ENCODE data around the gene CCDC167. TPM values are rescaled to one million over a fixed set of nuclear protein-coding genes. Genes with fewer than 3 reads are reported as not detected.

The CCDC167 gene
- total and polyA plus RNA-seq, 2 donors (not counting 1 experiment from before 2014, with no cell fraction given) = 11.1 to 60.1 TPM

- H3K36me3 ChIP-seq (replicated peaks in 1 of 2; ENCODE audit: control extremely low read depth in 1 of 2, control insufficient read depth in 1 of 2, extremely low read depth in 1 of 2, insufficient read depth in 2 of 2, low read length in 1 of 2) = peaks cover 4 to 88% of the 10 kb centered on the region in 2 experiments
- ChIA-PET POLR2A (no interaction called here), CTCF (no interaction called here)
- no peak for ATAC-seq (ENCODE audit: low read depth)
- intact Hi-C loops (cut with micrococcal nuclease) = no loop called here
- H3K27ac ChIP-seq (ENCODE audit: low read length in 2 of 2) = no peak overlapping the region
- H3K27me3 ChIP-seq (replicated peaks in 1 of 4; ENCODE audit: control extremely low read depth in 1 of 4, control insufficient read depth in 3 of 4, insufficient read depth in 4 of 4, low read length in 3 of 4) = no peaks in the 10 kb centered on the region
- no peak overlapping the region for H3K4me2 ChIP-seq (replicated peaks; ENCODE audit: low read depth, low read length, poor library complexity, severe bottlenecking)
- no peak for TF ChIP-seq EZH2 (IDR thresholded peaks at IDR 0.05; ENCODE audit: borderline replicate concordance, insufficient read depth, low read depth, low read length, poor library complexity, severe bottlenecking)
- TF ChIP-seq, protein P1, sequence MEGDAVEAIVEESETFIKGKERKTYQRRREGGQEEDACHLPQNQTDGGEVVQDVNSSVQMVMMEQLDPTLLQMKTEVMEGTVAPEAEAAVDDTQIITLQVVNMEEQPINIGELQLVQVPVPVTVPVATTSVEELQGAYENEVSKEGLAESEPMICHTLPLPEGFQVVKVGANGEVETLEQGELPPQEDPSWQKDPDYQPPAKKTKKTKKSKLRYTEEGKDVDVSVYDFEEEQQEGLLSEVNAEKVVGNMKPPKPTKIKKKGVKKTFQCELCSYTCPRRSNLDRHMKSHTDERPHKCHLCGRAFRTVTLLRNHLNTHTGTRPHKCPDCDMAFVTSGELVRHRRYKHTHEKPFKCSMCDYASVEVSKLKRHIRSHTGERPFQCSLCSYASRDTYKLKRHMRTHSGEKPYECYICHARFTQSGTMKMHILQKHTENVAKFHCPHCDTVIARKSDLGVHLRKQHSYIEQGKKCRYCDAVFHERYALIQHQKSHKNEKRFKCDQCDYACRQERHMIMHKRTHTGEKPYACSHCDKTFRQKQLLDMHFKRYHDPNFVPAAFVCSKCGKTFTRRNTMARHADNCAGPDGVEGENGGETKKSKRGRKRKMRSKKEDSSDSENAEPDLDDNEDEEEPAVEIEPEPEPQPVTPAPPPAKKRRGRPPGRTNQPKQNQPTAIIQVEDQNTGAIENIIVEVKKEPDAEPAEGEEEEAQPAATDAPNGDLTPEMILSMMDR (IDR thresholded peaks at IDR 0.05) = no peak
- no peak overlapping the region for H2AFZ ChIP-seq (ENCODE audit: insufficient read depth, low read depth, low read length, poor library complexity, severe bottlenecking)
- no peaks in the 10 kb centered on the region for H3K9me3 Mint-ChIP-seq (ENCODE audit: insufficient read depth)
- no peak overlapping the region for H3K4me3 ChIP-seq (ENCODE audit: control extremely low read depth in 1 of 5, extremely low read depth in 1 of 5, insufficient read depth in 1 of 5, low read depth in 2 of 5, low read length in 4 of 5)
- H3K79me2 ChIP-seq (ENCODE audit: control insufficient read depth, insufficient read depth, low read length) = no peaks in the 10 kb centered on the region
- DNase-seq = no peak
- 100% methylated on average over 4 of the region's 4 CpGs for WGBS (ENCODE audit: insufficient coverage)
- no peaks in the 10 kb centered on the region for H3K4me1 Mint-ChIP-seq
- H3K27me3 Mint-ChIP-seq = no peaks in the 10 kb centered on the region
- no peaks in the 10 kb centered on the region for H4K20me1 ChIP-seq (ENCODE audit: control insufficient read depth, insufficient read depth, low read length, poor library complexity, severe bottlenecking)
- H3K4me1 ChIP-seq (ENCODE audit: control insufficient read depth in 2 of 2, insufficient read depth in 2 of 2, low read length in 2 of 2) = no peaks in the 10 kb centered on the region
- no peaks in the 10 kb centered on the region for H3K9me3 ChIP-seq (ENCODE audit: control extremely low read depth in 1 of 3, control insufficient read depth in 2 of 3, insufficient read depth in 1 of 3, low read length in 2 of 3)
- no peak overlapping the region for H3K4me3 Mint-ChIP-seq
- no peak overlapping the region for H3K9ac ChIP-seq (ENCODE audit: low read length)
- no peak overlapping the region for H3K27ac Mint-ChIP-seq
Measured at GRCh38 chr6:37474316-37474715, 25.4 kb downstream of the CCDC167 start.

- no peaks in the 10 kb centered on the region for H4K20me1 ChIP-seq (ENCODE audit: control insufficient read depth, insufficient read depth, low read length, poor library complexity, severe bottlenecking)
- ChIA-PET CTCF (no interaction called here), POLR2A (no interaction called here)
- Mint-ChIP-seq H3K4me3 (no peak overlapping the region), H3K9me3 (ENCODE audit: insufficient read depth) (no peaks in the 10 kb centered on the region), H3K27ac (no peak overlapping the region), H3K27me3 (no peaks in the 10 kb centered on the region), H3K4me1 (no peaks in the 10 kb centered on the region)
- H3K4me1 ChIP-seq (ENCODE audit: control insufficient read depth in 2 of 2, insufficient read depth in 2 of 2, low read length in 2 of 2) = no peaks in the 10 kb centered on the region
- no peaks in the 10 kb centered on the region for H3K79me2 ChIP-seq (ENCODE audit: control insufficient read depth, insufficient read depth, low read length)
- WGBS (ENCODE audit: insufficient coverage) = 96% methylated on average over 7 of the region's 8 CpGs
- no peak overlapping the region for H3K4me2 ChIP-seq (replicated peaks; ENCODE audit: low read depth, low read length, poor library complexity, severe bottlenecking)
- intact Hi-C loops (cut with micrococcal nuclease) = no loop called here
- no peak overlapping the region for H3K4me3 ChIP-seq (ENCODE audit: control extremely low read depth in 1 of 5, extremely low read depth in 1 of 5, insufficient read depth in 1 of 5, low read depth in 2 of 5, low read length in 4 of 5)
- TF ChIP-seq, protein P1 (IDR thresholded peaks at IDR 0.05) = no peak
- no peak for TF ChIP-seq EZH2 (IDR thresholded peaks at IDR 0.05; ENCODE audit: borderline replicate concordance, insufficient read depth, low read depth, low read length, poor library complexity, severe bottlenecking)
- DNase-seq = no peak
- H3K27ac ChIP-seq (ENCODE audit: low read length in 2 of 2) = no peak overlapping the region
- H2AFZ ChIP-seq (ENCODE audit: insufficient read depth, low read depth, low read length, poor library complexity, severe bottlenecking) = no peak overlapping the region
- H3K9me3 ChIP-seq (ENCODE audit: control extremely low read depth in 1 of 3, control insufficient read depth in 2 of 3, insufficient read depth in 1 of 3, low read length in 2 of 3) = no peaks in the 10 kb centered on the region
- ATAC-seq (ENCODE audit: low read depth) = no peak
- H3K36me3 ChIP-seq (replicated peaks in 1 of 2; ENCODE audit: control extremely low read depth in 1 of 2, control insufficient read depth in 1 of 2, extremely low read depth in 1 of 2, insufficient read depth in 2 of 2, low read length in 1 of 2) = peaks cover 6 to 80% of the 10 kb centered on the region in 2 experiments
- no peaks in the 10 kb centered on the region for H3K27me3 ChIP-seq (replicated peaks in 1 of 4; ENCODE audit: control extremely low read depth in 1 of 4, control insufficient read depth in 3 of 4, insufficient read depth in 4 of 4, low read length in 3 of 4)
- H3K9ac ChIP-seq (ENCODE audit: low read length) = no peak overlapping the region
Measured at GRCh38 chr6:37473364-37474095, 26.2 kb downstream of the CCDC167 start.

Data from B cell (primary cell).